CMK (cell line): Measurements from ENCODE around the gene STN1.
"Not testable (repeated sequence)": the region's sequence is repeated elsewhere in the genome, so short reads cannot be mapped to it uniquely, and the experiment has no call there.

Source experiments
- DNase-seq: peaks from one replicate; pipeline ENCODE4 v3.0.0-alpha.2; 2010; ENCODE audit warnings: low read depth

STN1 gene

DNA sequence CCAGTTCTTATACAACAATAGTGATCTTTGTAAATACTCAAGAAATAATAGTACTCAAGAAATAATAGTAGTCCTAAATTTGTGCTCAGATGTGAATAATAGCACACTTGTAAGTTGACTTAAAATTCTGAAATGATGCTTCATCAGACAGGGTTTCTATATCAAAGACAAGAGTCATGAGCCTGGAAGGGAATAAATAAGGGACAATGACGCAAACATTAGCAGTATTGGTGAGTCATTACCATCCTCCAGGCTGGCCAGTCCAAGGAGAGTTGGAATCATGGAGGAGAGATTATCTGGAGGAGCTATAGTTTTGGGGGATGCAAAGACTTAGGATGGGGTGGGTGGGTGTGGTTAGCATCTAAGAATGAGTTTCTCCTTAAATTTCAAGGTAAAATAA, 56.5 kb downstream of the STN1 start:
- no peak for DNase-seq

DNA sequence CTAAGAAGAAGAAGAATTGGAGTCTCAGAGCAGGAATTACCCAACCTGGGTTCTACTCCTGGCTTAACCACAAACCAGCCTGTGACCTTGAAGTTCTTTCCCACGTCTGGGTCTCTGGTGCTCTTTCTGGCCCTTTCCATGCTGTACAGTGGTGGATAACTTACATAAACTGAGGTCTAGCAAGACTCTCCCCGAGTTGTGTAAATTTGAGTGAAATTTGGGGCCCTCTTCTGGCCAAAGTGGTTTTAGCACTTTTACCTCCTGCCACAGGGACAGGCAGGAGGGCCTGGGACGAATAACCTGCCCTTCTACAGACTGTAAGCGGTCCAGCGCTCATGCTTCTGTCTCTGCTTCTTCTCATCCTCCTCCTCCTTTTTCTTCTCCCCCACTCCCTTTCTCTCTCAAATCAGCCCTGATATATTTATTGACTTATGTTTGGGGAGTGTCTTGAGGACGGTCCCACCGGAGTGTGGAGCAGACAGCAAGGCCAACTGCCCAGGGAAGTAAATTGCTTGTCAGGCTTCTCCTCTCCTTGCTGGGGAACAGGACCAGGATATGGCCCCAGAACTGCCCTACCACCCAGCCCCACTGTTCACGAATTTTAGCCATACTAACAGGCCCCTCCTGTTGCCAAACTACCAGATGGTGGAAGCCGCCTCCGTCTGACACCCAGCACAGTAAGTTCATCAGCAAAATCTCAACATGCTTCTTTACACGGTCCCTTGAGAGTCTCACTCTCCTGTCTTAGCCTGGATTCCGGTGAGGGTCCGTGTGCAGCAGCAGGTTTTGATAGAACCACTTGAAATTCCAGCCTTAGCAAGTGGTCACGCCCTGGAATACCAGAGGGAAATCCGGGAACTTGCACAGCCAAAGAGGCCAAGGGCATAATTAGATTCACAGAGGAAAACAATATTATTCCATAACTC, 58.6 kb downstream of the STN1 start:
- peak; percentile 11 for DNase-seq

DNA sequence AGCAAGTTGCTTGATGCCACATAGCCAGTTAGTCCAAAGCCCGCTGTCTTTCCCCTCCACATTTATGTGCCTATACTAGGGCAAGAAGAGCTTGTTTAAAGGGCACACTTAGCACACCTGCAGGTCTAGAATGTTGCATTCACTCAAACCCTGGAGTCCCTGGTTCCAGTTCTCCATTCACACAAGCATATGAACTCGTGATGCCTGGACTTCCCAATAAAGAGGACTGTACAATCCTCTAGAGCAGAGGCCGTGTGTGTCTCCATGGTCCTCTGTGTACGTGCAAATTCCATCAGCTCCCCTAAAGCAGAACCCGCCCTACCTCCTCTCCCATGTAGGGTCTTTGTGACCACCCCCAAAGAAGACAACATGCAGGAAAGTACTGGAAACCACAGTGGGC, 59.6 kb downstream of the STN1 start:
- no peak for DNase-seq

DNA sequence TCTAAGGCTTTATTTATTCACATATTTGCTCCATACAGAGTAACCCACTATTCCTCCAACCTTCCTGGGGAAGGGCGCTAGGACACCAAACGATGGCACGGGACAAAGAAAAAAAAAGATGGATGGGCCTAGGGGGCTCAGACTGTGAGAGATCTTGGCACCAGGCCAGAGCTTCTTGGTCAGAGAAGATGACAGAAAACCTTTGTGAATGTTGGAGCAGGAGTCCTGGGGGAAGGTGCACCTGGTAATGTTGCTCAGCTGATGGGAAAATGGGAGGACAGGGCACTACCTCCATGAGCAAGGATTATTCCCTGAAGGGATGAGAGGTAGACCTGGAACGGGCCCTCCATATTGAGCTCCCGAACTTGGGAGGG, 61.2 kb downstream of the STN1 start:
- no peak for DNase-seq

DNA sequence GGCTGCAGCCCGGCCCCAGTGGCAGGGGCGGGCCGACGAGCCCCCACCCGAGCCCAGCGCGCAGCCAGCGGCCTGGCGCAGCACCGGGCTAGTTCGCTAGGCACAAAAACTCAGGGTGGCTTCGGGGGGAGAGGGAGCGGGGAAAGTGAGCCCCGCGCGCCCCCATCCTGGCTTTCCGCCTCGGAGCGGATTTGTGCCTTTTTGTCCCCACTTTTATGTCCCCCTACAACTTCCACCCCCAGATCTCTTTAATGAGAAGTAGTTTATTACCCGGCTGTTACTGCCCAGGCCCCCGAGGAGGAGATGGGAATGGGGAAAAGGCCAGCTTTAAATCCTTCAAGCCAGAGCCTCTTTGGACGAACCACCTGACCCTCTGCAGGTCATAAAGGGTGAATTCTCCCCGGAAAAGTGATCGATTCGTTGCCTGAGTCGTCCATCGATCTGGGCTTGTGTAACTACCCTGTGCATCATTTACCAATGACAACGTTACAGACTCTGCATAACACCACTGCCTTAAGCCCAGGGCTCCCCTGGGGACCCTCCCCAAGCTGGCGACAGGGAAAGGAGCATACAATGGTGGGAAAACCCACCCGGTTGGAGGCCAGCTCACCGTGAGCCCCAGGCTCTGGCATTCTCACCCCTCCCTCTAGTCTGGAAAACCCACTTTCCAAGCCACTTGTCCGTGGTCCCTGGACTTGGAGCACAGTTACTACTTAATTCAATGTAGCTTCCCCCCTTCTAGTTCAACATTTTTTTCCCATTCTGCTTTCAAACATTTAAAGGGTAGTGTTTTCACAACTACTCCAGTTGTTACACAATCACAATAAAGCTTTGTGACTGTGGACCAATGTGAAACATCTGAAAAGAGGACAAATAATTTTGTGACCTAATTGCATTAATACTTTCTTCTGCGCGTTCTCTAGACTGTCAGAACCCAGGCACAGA, 61.9 kb downstream of the STN1 start:
- DNase-seq, result no peak

DNA sequence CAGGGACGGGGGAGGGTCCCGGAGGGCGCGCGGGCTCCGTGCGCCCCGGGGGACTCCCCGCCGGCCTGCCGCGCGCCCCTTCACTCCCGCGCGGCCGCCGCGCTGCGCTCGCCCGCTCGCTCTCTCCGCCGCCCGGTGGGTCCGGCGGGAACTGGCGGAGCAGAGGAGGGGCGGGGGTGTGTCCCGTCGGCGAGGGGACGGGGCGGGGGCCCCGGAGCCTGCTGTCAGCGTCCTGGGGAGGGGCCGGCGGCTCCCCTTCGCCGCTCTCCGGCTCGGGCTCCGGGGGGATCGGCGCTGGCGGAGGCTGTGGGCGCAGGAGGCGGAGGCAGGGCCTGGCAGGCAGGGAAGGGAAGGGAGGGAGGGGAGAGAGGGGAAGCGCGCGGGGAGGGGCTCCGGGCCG, 62.6 kb downstream of the STN1 start, which contains the start of gene SH3PXD2A:
TSS of gene SH3PXD2A (minus strand) at position 153 of the 400 bp plus-strand sequence. CDS start 310 bp downstream, outside the sequence.
- no peak for DNase-seq

DNA sequence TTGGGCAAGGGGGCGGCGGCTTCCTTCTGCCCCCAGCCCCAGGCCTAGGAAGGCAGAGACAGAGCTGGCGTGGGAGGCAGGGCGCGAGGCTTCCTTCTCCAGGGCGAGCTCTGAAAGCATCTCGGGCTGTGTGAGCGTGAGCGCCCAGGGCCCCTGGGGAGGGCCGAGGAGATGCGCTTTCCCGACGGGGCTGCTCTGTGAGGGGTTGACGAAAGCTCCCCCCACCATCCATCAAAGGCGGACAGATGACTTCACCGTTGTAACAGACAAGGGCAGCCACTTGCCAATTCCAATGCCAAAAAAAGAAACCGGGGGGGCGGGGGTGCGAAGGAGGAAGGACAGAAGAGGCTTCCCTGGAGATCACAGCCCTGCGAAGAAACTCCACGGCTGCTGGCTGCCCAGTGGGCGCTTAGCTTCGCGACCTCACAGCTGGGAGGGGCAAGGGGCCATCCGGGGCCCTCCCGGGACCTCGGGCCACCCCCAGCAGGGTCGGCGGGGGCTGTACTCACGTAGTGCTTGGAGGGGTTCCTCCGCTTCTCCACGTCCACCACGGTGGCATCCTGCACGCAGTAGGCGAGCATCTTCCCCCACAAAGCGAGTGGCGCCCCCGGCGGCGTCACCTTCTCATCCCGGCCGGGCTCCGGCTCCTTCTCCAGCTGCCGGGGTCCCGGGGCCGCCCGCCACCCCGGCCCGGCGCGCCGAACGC, 63.1 kb downstream of the STN1 start:
- DNase-seq, result no peak

DNA sequence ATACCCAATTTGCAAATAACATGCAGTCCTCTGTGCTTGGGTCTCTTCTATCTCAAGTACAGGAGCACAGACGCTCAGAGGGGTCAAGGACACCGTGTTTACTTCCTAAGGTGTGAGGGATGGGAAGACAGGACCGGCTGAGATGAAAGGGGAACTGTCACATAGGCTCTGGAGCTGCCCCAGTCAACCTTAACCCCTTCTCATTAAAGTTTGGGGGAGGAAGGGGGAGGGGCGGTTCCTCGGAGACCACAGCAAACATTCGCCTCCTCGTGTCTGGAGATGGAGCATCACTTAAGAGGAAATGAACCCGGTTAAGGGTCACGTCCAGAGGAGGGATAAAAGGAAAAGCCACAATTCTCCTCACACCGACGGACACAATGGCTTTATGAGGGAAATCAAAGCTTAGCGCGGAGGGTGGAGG, 63.7 kb downstream of the STN1 start:
- DNase-seq, result no peak

DNA sequence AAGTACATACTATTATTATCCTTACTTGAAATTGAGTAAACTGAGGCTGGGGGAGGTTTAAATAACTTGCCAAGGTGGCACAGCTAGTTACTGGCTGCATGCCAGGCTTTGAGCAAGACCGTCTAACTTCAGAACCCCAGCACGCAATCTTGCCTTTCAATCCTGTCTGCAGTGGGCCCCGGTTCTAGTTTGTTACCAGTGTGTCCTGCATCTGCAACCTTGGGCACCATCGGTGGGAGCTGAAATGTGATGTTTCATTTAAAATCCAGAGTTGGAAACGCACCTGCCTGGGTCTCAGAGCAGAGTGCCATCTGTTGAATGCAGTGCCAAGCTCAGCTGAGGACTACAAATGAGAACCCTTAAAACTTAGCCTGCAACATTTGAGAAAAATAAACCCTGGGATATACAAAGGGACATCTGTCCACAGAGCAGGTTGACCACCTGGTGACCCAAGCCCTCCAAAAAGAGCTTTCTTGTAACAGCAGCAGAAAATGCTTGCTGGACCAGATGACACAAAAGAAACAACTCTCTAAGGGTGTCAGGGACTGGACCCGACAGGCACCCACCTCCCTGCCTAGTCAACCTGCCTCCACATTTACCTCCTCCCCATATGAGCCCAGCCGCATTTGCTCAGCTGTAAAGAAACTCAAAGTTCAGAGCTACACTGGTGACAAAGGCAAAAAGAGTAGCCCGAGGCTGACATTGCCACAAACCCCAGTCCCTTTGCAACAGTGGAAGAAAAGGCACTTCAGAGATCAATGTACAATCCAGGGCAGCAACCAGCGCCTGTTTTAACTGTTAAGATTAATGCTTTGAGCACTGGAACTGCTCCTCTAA, 64.3 kb downstream of the STN1 start:
- no peak for DNase-seq

DNA sequence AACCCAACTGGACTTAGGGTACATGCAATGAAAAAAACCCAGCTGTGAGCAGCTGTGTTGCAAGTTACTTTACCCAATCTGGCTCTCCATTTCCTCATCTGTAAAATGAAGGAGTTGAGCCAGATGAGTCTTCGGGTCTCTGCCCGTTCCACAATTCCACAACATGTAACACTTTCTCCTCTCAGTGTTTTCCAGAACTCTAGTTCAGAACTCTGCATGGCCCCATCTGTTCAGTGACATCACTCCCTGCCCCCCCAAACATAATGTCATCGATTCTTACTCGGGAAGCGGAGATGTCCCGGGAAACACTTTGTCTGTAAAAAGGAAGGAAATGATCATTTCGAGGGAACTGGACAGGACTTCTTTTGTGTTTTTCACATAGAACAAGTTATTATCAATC, 65.1 kb downstream of the STN1 start:
- DNase-seq, result no peak

DNA sequence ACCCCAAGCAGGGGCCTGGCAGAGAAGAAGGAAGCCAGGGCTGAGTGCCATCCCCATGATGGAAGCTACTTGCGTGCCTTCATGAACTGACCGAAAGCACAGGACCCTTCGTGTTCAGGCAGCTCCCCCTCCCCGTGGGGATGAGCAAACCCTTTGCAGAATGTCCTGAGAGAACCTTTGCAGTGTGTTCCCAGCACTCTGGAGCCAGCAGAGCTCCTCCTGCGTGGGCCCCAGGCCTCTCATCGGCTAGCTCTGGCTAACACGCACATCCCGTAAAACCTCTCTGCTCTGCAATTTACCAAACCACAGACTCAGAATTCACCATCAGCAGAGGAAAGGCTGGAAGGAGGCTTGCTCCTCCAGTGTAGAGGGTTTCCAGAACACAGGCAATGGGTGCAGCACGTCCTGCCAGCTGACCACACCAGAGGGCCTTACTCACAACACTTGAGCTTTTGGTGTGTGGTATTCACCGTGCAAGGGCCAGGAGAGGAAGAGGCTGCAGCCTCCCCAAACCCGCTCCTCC, 65.7 kb downstream of the STN1 start:
- no peak for DNase-seq

DNA sequence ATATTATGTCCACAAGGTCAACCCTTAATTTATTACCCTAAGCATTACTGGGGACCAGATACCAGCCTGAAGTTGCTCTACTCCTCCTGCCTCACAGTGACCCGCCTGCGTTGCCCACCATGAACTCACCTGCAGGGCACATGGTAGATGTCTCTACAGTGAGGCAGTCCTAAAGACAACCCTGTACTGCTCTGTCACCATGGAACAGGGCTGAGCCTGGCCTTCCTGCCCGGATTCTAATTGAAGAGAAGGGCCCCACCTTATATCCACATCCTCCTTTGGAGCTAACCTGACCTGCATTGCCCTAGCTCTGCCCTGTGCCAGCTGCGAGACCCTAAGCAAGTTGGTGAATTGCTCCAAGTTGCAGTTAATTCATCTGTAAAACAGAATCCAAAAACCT, 66.7 kb downstream of the STN1 start:
- DNase-seq, result no peak

DNA sequence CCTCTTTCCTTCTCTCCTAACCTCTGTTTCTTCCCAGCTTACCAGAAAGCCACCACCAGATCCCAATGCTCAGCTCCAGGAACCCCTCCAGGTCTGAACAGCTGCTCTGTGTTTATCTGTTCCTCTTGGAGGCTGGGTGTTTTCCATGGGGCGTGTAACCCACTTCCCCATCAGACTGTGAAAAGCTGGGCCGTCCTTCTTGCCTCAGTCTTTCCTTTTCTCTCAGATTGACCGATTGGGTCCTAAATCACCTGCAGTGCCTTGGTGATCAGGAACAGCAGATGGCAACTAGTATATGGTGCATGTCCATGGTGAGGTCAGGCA, 67.5 kb downstream of the STN1 start:
- DNase-seq, result no peak

DNA sequence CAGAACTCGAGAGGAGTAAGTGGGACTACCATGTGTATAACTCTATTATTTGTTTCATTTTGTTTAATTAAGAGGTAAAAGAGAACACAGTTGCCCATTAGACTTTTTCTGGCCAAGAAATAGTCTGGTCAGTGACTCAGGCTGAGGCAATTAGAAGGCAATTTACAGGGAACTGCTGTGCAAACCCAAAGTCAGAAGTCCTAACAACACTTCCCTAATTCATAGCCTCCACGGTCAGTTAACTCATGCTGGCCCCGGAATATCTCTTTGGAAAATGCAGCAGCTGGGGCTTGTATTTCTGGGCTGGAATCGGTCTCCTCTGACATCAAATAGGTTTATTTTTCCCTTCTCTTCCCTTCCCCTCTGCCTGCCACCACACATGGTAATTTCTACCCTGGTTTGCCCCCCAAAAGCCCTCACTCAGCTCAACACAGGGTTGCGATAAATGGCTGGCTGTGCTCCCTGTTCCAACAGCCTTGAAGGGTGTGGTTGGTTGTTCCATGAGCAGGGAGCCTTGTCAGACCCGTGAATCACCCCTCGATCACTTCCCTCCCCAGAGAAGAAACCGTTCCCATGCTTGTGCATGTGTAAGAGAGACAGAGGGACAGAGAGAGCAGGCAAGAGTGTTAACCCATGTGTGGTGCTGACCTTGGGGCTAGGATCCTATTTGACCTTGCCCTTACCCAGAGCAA, 68.0 kb downstream of the STN1 start:
- no peak for DNase-seq

DNA sequence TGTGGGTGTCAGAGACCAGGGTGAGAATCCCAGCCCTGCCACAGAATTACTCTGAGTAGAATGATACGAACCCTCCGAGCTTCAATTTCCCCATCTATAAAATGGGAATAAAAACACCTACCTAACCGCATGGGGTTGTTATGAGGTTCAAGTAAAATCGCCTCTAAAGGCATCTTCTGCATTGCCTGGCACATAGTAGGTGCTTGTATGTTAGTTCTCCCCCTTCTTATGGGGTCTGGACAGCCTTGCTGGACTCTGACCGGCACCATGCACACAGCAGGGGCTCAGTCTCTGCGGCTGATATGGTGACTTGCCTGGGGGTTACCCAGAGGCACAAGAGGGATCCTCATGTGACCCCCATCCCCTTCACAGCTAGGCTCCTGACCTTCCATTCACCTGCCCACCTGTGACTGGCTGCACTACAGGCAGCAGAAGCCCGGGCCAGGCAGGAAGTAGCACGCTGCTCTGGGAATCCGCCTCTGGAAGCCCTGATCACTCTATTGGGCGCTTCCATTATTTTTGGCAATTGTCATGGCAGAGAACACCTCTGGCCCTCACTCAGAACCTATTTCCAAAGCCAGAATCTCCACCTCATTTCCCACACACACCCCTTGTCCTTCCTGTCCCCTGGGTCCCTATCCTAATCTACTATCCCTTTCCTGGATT, 68.6 kb downstream of the STN1 start:
- DNase-seq, result no peak

DNA sequence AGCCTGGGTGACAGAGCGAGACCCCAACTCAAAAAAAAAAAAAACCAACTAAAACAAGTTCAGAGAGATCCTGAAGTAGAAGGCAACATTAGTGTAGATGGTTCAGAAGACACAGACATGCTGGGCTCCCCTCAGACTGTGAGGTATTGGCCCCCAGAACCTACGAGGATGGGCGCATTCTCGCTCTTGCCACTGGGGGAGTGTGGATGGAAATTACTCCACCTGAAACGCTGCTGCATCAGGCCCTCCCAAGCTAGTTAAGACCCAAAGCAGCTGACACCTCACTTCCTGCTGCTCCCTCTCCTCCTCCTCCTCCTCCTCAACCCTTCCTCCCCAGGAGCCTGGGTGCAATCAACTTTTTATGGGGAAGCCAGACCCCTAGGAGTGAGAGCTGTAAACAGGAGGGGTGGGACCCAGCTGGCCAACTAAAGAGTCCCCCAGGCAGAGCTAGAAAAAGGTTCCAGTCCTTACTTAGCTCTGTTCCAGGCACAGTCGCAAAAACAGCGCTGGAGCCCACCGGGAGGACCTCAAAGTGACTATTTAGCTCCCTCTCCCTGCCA, 70.0 kb downstream of the STN1 start:
- DNase-seq, result no peak

DNA sequence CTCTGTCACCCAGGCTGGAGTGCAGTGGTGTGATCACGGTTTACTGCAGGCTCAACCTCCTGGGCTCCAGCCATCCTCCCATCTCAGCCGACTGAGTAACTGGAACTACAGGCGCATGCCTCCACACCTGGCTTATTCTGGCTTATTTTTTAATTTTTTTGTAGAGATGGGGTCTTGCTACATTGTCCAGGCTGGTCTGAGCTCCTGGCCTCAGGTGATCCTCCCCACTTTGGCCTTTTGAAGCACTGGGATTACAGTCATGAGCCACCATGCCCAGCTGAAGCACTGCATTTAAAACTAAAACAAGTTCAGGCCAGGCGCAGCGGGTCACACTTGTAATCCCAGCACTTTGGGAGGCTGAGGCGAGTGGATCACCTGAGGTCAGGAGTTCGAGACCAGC, 70.6 kb downstream of the STN1 start:
- DNase-seq, result no peak

DNA sequence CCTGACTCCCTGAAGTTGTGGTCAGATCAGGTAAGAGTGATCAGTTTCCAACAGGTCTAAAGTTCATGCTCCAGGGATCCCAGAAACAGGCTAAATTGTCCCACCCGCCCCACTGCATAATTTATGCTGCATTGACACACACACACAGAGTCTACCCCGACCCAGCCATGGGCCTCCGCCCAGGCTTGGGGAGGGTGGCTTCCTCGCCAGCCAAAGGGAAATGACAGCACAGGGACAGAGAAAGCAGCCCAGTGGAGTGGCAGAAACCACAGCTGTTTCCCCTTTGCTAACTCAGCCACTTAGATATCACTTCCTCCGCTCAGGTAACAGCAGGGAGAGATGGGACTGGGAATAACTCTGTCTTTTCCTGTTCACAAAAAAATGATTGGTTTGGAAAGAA, 72.0 kb downstream of the STN1 start:
- DNase-seq, result no peak

DNA sequence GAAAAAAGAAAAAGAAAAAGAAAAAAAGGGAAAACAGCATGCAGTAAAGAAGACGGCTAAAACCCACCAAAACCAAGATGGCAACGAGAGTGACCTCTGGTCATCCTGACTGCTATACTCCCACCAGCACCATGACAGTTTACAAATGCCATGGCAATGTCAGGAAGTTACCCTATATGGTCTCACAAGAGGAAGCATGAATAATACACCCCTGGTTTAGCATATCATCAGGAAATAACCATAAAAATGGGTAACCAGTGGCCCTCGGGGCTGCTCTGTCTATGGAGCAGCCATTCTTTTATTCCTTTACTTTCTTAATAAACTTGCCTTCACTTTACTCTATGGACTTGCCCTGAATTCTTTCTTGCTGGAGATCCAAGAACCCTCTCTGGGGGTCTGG, 72.6 kb downstream of the STN1 start:
- not testable (repeated sequence) for DNase-seq
